Mammary epithelial cell (primary cell): ENCODE data around the gene ADAMTS18.
"Not testable (repeated sequence)": the region's sequence is repeated elsewhere in the genome, so short reads cannot be mapped to it uniquely, and the experiment has no call there.

Experiments
- EZH2 ChIP-seq: IDR thresholded peaks from 2 replicates; pipeline ENCODE4 v1.6.1; 2012; ENCODE audit warnings: low read length, inconsistent platforms, borderline replicate concordance
- TF ChIP-seq, protein P1 (sequence below), 2 donors: IDR thresholded peaks in 1 of 2; conservative IDR thresholded peaks in 1 of 2; 2 replicates each; pipeline ENCODE4 v1.5.1; 2011 to 2012; ENCODE audit warnings: inconsistent platforms in 2 of 2, low read length in 2 of 2, mild to moderate bottlenecking in 2 of 2, control low read depth in 1 of 2, low read depth in 1 of 2; ENCODE audit not compliant: insufficient read depth in 1 of 2; ENCODE audit errors: extremely low read depth in 1 of 2

DNA sequence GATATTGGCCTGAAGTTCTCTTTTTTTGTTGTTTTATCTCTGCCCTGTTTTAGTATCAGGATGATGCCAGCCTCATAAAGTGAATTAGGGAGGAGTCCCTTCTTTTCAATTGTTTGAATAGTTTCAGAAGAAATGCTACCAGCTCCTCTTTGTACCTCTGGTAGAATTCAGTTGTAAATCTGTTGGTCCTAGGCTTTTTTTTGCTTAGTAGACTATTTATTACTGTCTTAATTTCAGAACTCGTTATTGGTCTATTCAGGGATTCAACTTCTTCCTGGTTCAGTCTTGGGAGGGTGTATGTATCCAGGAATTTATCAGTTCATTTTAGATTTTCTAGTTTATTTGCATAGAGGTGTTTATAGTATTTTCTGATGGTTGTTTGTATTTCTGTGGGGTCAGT, 168.6 kb downstream of the ADAMTS18 start:
- TF ChIP-seq, protein P1, sequence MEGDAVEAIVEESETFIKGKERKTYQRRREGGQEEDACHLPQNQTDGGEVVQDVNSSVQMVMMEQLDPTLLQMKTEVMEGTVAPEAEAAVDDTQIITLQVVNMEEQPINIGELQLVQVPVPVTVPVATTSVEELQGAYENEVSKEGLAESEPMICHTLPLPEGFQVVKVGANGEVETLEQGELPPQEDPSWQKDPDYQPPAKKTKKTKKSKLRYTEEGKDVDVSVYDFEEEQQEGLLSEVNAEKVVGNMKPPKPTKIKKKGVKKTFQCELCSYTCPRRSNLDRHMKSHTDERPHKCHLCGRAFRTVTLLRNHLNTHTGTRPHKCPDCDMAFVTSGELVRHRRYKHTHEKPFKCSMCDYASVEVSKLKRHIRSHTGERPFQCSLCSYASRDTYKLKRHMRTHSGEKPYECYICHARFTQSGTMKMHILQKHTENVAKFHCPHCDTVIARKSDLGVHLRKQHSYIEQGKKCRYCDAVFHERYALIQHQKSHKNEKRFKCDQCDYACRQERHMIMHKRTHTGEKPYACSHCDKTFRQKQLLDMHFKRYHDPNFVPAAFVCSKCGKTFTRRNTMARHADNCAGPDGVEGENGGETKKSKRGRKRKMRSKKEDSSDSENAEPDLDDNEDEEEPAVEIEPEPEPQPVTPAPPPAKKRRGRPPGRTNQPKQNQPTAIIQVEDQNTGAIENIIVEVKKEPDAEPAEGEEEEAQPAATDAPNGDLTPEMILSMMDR (conservative IDR thresholded peaks at IDR 0.05 in 1 of 2, IDR thresholded peaks at IDR 0.05 in 1 of 2; ENCODE audit: extremely low read depth in 1 of 2, insufficient read depth in 1 of 2, low read depth in 1 of 2, low read length in 2 of 2) = not testable (repeated sequence)
- TF ChIP-seq EZH2 = not testable (repeated sequence)
